Limb (tissue), 2 donors: ENCODE data around the gene GPC6.

Source experiments
- DNase-seq, 2 donors: peaks; one replicate each; pipeline ENCODE4 v3.0.0-alpha.2; 2016; ENCODE audit errors: extremely low spot score in 2 of 2

The GPC6 gene

GRCh38 chr13:93771227-93771626 lies 544.6 kb downstream of the GPC6 start:
- DNase-seq = no peak

GRCh38 chr13:93771782-93772181 lies 545.2 kb downstream of the GPC6 start:
- DNase-seq = no peak

- no peak for DNase-seq
Observed at GRCh38 chr13:93774506-93774905, 547.9 kb downstream of the GPC6 start.

- DNase-seq = no peak
Observed at GRCh38 chr13:93775027-93775426, 548.4 kb downstream of the GPC6 start.

- DNase-seq = no peak
Observed at GRCh38 chr13:93775507-93776108, 549.0 kb downstream of the GPC6 start.

- no peak for DNase-seq
Observed at GRCh38 chr13:93776936-93777335, 550.3 kb downstream of the GPC6 start.

- DNase-seq = no peak
Observed at GRCh38 chr13:93777504-93777903, 550.9 kb downstream of the GPC6 start.

- DNase-seq = no peak
Observed at GRCh38 chr13:93778548-93778947, 551.9 kb downstream of the GPC6 start.

- DNase-seq = no peak
Observed at GRCh38 chr13:93784191-93784590, 557.6 kb downstream of the GPC6 start.

GRCh38 chr13:93786846-93787489 lies 560.4 kb downstream of the GPC6 start:
- no peak for DNase-seq

- DNase-seq = no peak
Observed at GRCh38 chr13:93788456-93788855, 561.8 kb downstream of the GPC6 start.

- no peak for DNase-seq
Observed at GRCh38 chr13:93789058-93789457, 562.5 kb downstream of the GPC6 start.

- DNase-seq = no peak
Observed at GRCh38 chr13:93794197-93794885, 567.7 kb downstream of the GPC6 start.

GRCh38 chr13:93797463-93797862 lies 570.9 kb downstream of the GPC6 start:
- DNase-seq = no peak

- no peak for DNase-seq
Observed at GRCh38 chr13:93800342-93800741, 573.7 kb downstream of the GPC6 start.

- DNase-seq = no peak
Observed at GRCh38 chr13:93805736-93806135, 579.1 kb downstream of the GPC6 start.

GRCh38 chr13:93806861-93807260 lies 580.3 kb downstream of the GPC6 start:
- DNase-seq = no peak

GRCh38 chr13:93810264-93810663 lies 583.7 kb downstream of the GPC6 start:
- DNase-seq = no peak

GRCh38 chr13:93811071-93811737 lies 584.6 kb downstream of the GPC6 start:
- no peak for DNase-seq

GRCh38 chr13:93811738-93812112 lies 585.1 kb downstream of the GPC6 start:
- DNase-seq = no peak

- no peak for DNase-seq
Observed at GRCh38 chr13:93814658-93815057, 588.1 kb downstream of the GPC6 start.

- no peak for DNase-seq
Observed at GRCh38 chr13:93818345-93818744, 591.7 kb downstream of the GPC6 start.
